Immature natural killer cell (primary cell): ENCODE data around the gene DLGAP4. TPM values are rescaled to one million over a fixed set of nuclear protein-coding genes. Genes with fewer than 3 reads are reported as not detected.

ENCODE experiments used
- DNase-seq, 3 donors: peaks; one replicate each; pipeline ENCODE4 v3.0.0; 2022; ENCODE audit warnings: mixed read lengths in 1 of 3
- H3K27ac Mint-ChIP-seq, 6 donors: one replicate each; pipeline ENCODE4 v1.8.0; 2020; ENCODE audit warnings: mixed read lengths in 6 of 6, mild to moderate bottlenecking in 5 of 6, inconsistent platforms in 4 of 6, moderate library complexity in 3 of 6
- H3K27me3 Mint-ChIP-seq, 3 donors: one replicate each; pipeline ENCODE4 v1.8.0; 2020 to 2021; ENCODE audit warnings: low read depth in 3 of 3, mild to moderate bottlenecking in 3 of 3, mixed read lengths in 3 of 3, moderate library complexity in 3 of 3, inconsistent platforms in 1 of 3
- H3K36me3 Mint-ChIP-seq, 3 donors: one replicate each; pipeline ENCODE4 v1.8.0; 2020; ENCODE audit warnings: mixed read lengths in 3 of 3, inconsistent platforms in 2 of 3, mild to moderate bottlenecking in 2 of 3
- H3K4me1 Mint-ChIP-seq, 2 donors: one replicate each; pipeline ENCODE4 v1.8.0; 2020; ENCODE audit warnings: inconsistent platforms in 2 of 2, mild to moderate bottlenecking in 2 of 2, mixed read lengths in 2 of 2, moderate library complexity in 1 of 2
- H3K4me3 Mint-ChIP-seq, 5 donors: one replicate each; pipeline ENCODE4 v1.8.0; 2020; ENCODE audit warnings: mild to moderate bottlenecking in 5 of 5, mixed read lengths in 5 of 5, inconsistent platforms in 3 of 5, moderate library complexity in 3 of 5
- H3K9me3 Mint-ChIP-seq, 6 donors: one replicate each; pipeline ENCODE4 v1.8.0; 2020; ENCODE audit warnings: mild to moderate bottlenecking in 6 of 6, mixed read lengths in 6 of 6, inconsistent platforms in 4 of 6, moderate library complexity in 3 of 6
- polyA plus RNA-seq, 3 donors: library from polyadenylated mRNA; unstranded; fragments of 300-500 nt; fragmentation: Illumina TruSeq; gene quantifications; one replicate each; pipeline ENCODE4 v1.2.3, GENCODE V29; 2021

DLGAP4 gene
- polyA plus RNA-seq, 3 donors from 2014 or later = 9.0 to 29.0 (median 12.6) TPM

GRCh38 chr20:36407199-36407733 lies 101.1 kb downstream of the DLGAP4 start:
- H3K9me3 Mint-ChIP-seq = peaks cover 0 to 2% (median 0%) of the 10 kb centered on the region in 6 donors
- peaks cover 1 to 4% (median 4%) of the 10 kb centered on the region in 3 donors for H3K27me3 Mint-ChIP-seq
- no peaks in the 10 kb centered on the region for H3K36me3 Mint-ChIP-seq
- H3K4me3 Mint-ChIP-seq = no peak overlapping the region
- DNase-seq = no peak
- no peak overlapping the region for H3K27ac Mint-ChIP-seq
- H3K4me1 Mint-ChIP-seq = no peaks in the 10 kb centered on the region

GRCh38 chr20:36408219-36408618 lies 102.1 kb downstream of the DLGAP4 start:
- Mint-ChIP-seq H3K4me3 (no peak overlapping the region), H3K27me3 (peaks cover 0 to 3% (median 2%) of the 10 kb centered on the region in 3 donors), H3K27ac (no peak overlapping the region), H3K4me1 (no peaks in the 10 kb centered on the region), H3K36me3 (no peaks in the 10 kb centered on the region), H3K9me3 (peaks cover 0 to 2% (median 0%) of the 10 kb centered on the region in 6 donors)
- DNase-seq = no peak

GRCh38 chr20:36411861-36412454 lies 105.8 kb downstream of the DLGAP4 start:
- H3K27me3 Mint-ChIP-seq = peaks cover 0 to 6% (median 1%) of the 10 kb centered on the region in 3 donors
- no peak for DNase-seq
- no peaks in the 10 kb centered on the region for H3K36me3 Mint-ChIP-seq
- H3K9me3 Mint-ChIP-seq = peaks cover 0 to 2% (median 0%) of the 10 kb centered on the region in 6 donors
- no peak overlapping the region for H3K4me3 Mint-ChIP-seq
- no peaks in the 10 kb centered on the region for H3K4me1 Mint-ChIP-seq
- no peak overlapping the region for H3K27ac Mint-ChIP-seq

- peaks cover 0 to 2% (median 0%) of the 10 kb centered on the region in 6 donors for H3K9me3 Mint-ChIP-seq
- no peak for DNase-seq
- H3K36me3 Mint-ChIP-seq = no peaks in the 10 kb centered on the region
- H3K27ac Mint-ChIP-seq = no peak overlapping the region
- no peak overlapping the region for H3K4me3 Mint-ChIP-seq
- peaks cover 0 to 8% (median 3%) of the 10 kb centered on the region in 3 donors for H3K27me3 Mint-ChIP-seq
- no peaks in the 10 kb centered on the region for H3K4me1 Mint-ChIP-seq
Measured at GRCh38 chr20:36415475-36416002, 109.4 kb downstream of the DLGAP4 start.

GRCh38 chr20:36418711-36419110 lies 112.6 kb downstream of the DLGAP4 start:
- Mint-ChIP-seq H3K4me1 (no peaks in the 10 kb centered on the region), H3K27ac (no peak overlapping the region), H3K9me3 (no peaks in the 10 kb centered on the region), H3K4me3 (no peak overlapping the region), H3K36me3 (no peaks in the 10 kb centered on the region), H3K27me3 (peaks cover 0 to 7% (median 6%) of the 10 kb centered on the region in 3 donors)
- no peak for DNase-seq

- H3K27me3 Mint-ChIP-seq = peaks cover 1 to 7% (median 4%) of the 10 kb centered on the region in 3 donors
- no peak overlapping the region for H3K4me3 Mint-ChIP-seq
- H3K27ac Mint-ChIP-seq = no peak overlapping the region
- no peak for DNase-seq
- H3K9me3 Mint-ChIP-seq = no peaks in the 10 kb centered on the region
- no peaks in the 10 kb centered on the region for H3K4me1 Mint-ChIP-seq
- H3K36me3 Mint-ChIP-seq = no peaks in the 10 kb centered on the region
Measured at GRCh38 chr20:36421641-36422040, 115.5 kb downstream of the DLGAP4 start.

GRCh38 chr20:36424314-36424713 lies 118.2 kb downstream of the DLGAP4 start:
- DNase-seq = no peak
- no peak overlapping the region for H3K4me3 Mint-ChIP-seq
- H3K27me3 Mint-ChIP-seq = peaks cover 1 to 3% (median 2%) of the 10 kb centered on the region in 3 donors
- no peaks in the 10 kb centered on the region for H3K9me3 Mint-ChIP-seq
- no peaks in the 10 kb centered on the region for H3K4me1 Mint-ChIP-seq
- H3K27ac Mint-ChIP-seq = no peak overlapping the region
- H3K36me3 Mint-ChIP-seq = no peaks in the 10 kb centered on the region

GRCh38 chr20:36425166-36425565 lies 119.0 kb downstream of the DLGAP4 start:
- H3K9me3 Mint-ChIP-seq = no peaks in the 10 kb centered on the region
- H3K27me3 Mint-ChIP-seq = peaks cover 1 to 3% (median 2%) of the 10 kb centered on the region in 3 donors
- DNase-seq = no peak
- no peak overlapping the region for H3K4me3 Mint-ChIP-seq
- H3K36me3 Mint-ChIP-seq = no peaks in the 10 kb centered on the region
- H3K27ac Mint-ChIP-seq = no peak overlapping the region
- H3K4me1 Mint-ChIP-seq = no peaks in the 10 kb centered on the region

GRCh38 chr20:36431604-36432003 lies 125.5 kb downstream of the DLGAP4 start:
- H3K4me1 Mint-ChIP-seq = peaks cover under 1 to 12% of the 10 kb centered on the region in 2 donors
- no peak for DNase-seq

GRCh38 chr20:36432096-36432495 lies 126.0 kb downstream of the DLGAP4 start:
- H3K27ac Mint-ChIP-seq = no peak overlapping the region
- no peak overlapping the region for H3K4me3 Mint-ChIP-seq
- no peaks in the 10 kb centered on the region for H3K27me3 Mint-ChIP-seq

More at GRCh38 chr20:36431604-36432003, 125.5 kb downstream of the DLGAP4 start:
- no peak overlapping the region for H3K4me3 Mint-ChIP-seq
- H3K9me3 Mint-ChIP-seq = no peaks in the 10 kb centered on the region
- no peak overlapping the region for H3K27ac Mint-ChIP-seq
- no peaks in the 10 kb centered on the region for H3K27me3 Mint-ChIP-seq
- H3K36me3 Mint-ChIP-seq = no peaks in the 10 kb centered on the region

GRCh38 chr20:36434383-36434782 lies 128.2 kb downstream of the DLGAP4 start:
- Mint-ChIP-seq H3K4me1 (peaks cover 9 to 15% of the 10 kb centered on the region in 2 donors), H3K9me3 (no peaks in the 10 kb centered on the region), H3K27ac (no peak overlapping the region)

More at GRCh38 chr20:36432096-36432495, 126.0 kb downstream of the DLGAP4 start:
- no peak for DNase-seq
- no peaks in the 10 kb centered on the region for H3K36me3 Mint-ChIP-seq
- H3K9me3 Mint-ChIP-seq = no peaks in the 10 kb centered on the region
- peaks cover 5 to 15% of the 10 kb centered on the region in 2 donors for H3K4me1 Mint-ChIP-seq

GRCh38 chr20:36435124-36435523 lies 129.0 kb downstream of the DLGAP4 start:
- H3K4me1 Mint-ChIP-seq = peaks cover 9 to 15% of the 10 kb centered on the region in 2 donors
- H3K4me3 Mint-ChIP-seq = peak overlapping the region in 3 of 5 donors; percentile 5 to 66 (median 10)
- DNase-seq = no peak
- H3K36me3 Mint-ChIP-seq = no peaks in the 10 kb centered on the region
- H3K9me3 Mint-ChIP-seq = no peaks in the 10 kb centered on the region
- peaks cover 3 to 5% (median 4%) of the 10 kb centered on the region in 3 donors for H3K27me3 Mint-ChIP-seq
- no peak overlapping the region for H3K27ac Mint-ChIP-seq

More at GRCh38 chr20:36434383-36434782, 128.2 kb downstream of the DLGAP4 start:
- Mint-ChIP-seq H3K27me3 (peaks cover 3 to 5% (median 4%) of the 10 kb centered on the region in 3 donors), H3K4me3 (peak overlapping the region in 3 of 5 donors; percentile 10 to 52 (median 11)), H3K36me3 (no peaks in the 10 kb centered on the region)
- DNase-seq = no peak

GRCh38 chr20:36435592-36436541 lies 129.7 kb downstream of the DLGAP4 start:
- DNase-seq = peak; percentile 80 to 85 (median 85)
- H3K4me3 Mint-ChIP-seq = peak overlapping the region in 4 of 5 donors; percentile 59 to 69 (median 66)
- peaks cover 9 to 15% of the 10 kb centered on the region in 2 donors for H3K4me1 Mint-ChIP-seq
- H3K9me3 Mint-ChIP-seq = no peaks in the 10 kb centered on the region
- H3K27ac Mint-ChIP-seq = no peak overlapping the region
- H3K36me3 Mint-ChIP-seq = no peaks in the 10 kb centered on the region
- peaks cover 3 to 6% (median 4%) of the 10 kb centered on the region in 3 donors for H3K27me3 Mint-ChIP-seq
